Stimulated activated naive B cell treated with anti-CD40 and anti-IgM and Interleukin-4, amounts not matched to agents 10 μg/mL and 1 μg/mL and 100 μg/mL, for 72 hours (primary cell): Measurements from ENCODE around the gene ERAP2.
"Not testable (repeated sequence)": the region's sequence is repeated elsewhere in the genome, so short reads cannot be mapped to it uniquely, and the experiment has no call there.

Experiments
- ATAC-seq, 2 donors: fragments of 150-1000 bp; cut with Tn5 transposase; replicated peaks; 2 replicates each; pipeline ENCODE4 v1.10.0; 2021; ENCODE audit warnings: moderate library complexity in 1 of 2
- DNase-seq: peaks from one replicate; pipeline ENCODE4 v3.0.0; 2021
- H3K27ac Mint-ChIP-seq: one replicate; pipeline ENCODE4 v1.8.0; 2022; ENCODE audit warnings: mild to moderate bottlenecking, mixed read lengths
- H3K27me3 Mint-ChIP-seq, 2 donors: one replicate each; pipeline ENCODE4 v1.8.0; 2022; ENCODE audit warnings: mixed read lengths in 2 of 2
- H3K36me3 Mint-ChIP-seq, 2 donors: one replicate each; pipeline ENCODE4 v1.8.0; 2022; ENCODE audit warnings: mixed read lengths in 2 of 2, mild to moderate bottlenecking in 1 of 2
- H3K4me1 Mint-ChIP-seq, 2 donors: one replicate each; pipeline ENCODE4 v1.8.0; 2022; ENCODE audit warnings: mixed read lengths in 2 of 2, mild to moderate bottlenecking in 1 of 2
- H3K4me3 Mint-ChIP-seq, 2 donors: one replicate each; pipeline ENCODE4 v1.8.0; 2022; ENCODE audit warnings: mild to moderate bottlenecking in 2 of 2, mixed read lengths in 2 of 2, moderate library complexity in 1 of 2
- H3K9me3 Mint-ChIP-seq, 2 donors: one replicate each; pipeline ENCODE4 v1.8.0; 2022; ENCODE audit warnings: mixed read lengths in 2 of 2, mild to moderate bottlenecking in 1 of 2

ERAP2 gene, protein sequence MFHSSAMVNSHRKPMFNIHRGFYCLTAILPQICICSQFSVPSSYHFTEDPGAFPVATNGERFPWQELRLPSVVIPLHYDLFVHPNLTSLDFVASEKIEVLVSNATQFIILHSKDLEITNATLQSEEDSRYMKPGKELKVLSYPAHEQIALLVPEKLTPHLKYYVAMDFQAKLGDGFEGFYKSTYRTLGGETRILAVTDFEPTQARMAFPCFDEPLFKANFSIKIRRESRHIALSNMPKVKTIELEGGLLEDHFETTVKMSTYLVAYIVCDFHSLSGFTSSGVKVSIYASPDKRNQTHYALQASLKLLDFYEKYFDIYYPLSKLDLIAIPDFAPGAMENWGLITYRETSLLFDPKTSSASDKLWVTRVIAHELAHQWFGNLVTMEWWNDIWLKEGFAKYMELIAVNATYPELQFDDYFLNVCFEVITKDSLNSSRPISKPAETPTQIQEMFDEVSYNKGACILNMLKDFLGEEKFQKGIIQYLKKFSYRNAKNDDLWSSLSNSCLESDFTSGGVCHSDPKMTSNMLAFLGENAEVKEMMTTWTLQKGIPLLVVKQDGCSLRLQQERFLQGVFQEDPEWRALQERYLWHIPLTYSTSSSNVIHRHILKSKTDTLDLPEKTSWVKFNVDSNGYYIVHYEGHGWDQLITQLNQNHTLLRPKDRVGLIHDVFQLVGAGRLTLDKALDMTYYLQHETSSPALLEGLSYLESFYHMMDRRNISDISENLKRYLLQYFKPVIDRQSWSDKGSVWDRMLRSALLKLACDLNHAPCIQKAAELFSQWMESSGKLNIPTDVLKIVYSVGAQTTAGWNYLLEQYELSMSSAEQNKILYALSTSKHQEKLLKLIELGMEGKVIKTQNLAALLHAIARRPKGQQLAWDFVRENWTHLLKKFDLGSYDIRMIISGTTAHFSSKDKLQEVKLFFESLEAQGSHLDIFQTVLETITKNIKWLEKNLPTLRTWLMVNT

DNA sequence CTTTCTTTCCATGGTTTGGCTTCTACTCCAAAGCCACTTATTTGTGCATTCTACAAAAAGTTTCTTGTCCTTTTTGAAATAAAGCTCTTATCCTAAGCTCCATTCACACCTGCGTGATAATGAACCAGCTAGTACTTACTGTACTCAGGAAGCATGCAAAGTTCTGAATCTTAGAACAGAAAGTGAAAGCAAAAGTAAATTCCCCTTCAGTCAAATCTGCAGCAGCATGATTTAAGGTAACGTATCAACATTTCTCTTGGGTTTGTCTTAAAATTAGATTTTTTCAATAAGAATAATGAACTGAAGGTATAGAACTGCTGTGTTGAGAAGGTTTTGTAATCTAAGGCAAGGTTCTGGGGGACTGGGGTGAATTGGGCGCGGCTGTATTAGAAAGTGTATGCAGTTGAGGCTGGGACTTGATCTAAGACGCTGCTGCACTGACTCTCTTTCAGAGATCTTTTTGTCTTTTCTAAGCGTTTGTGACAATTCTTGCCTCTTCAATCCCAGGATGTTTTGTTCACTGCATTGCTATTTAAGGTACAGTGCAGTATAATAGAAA is at the start of gene ERAP2:
ERAP2 (plus strand) TSS at position 209 of the 559 bp plus-strand sequence. CDS start 3,186 bp downstream, outside the sequence.
- Mint-ChIP-seq H3K4me3 (peak within 1 kb of the TSS; percentile 81 to 86), H3K27ac (peak within 1 kb of the TSS; percentile 94), H3K4me1 (peaks cover 43 to 63% of the 10 kb centered on the region in 2 donors), H3K27me3 (no peaks in the 10 kb centered on the region), H3K9me3 (no peaks in the 10 kb centered on the region), H3K36me3 (peaks cover 15 to 17% of the 10 kb centered on the region in 2 donors)
- ATAC-seq (peak; percentile 43 to 62), DNase-seq (no peak)

DNA sequence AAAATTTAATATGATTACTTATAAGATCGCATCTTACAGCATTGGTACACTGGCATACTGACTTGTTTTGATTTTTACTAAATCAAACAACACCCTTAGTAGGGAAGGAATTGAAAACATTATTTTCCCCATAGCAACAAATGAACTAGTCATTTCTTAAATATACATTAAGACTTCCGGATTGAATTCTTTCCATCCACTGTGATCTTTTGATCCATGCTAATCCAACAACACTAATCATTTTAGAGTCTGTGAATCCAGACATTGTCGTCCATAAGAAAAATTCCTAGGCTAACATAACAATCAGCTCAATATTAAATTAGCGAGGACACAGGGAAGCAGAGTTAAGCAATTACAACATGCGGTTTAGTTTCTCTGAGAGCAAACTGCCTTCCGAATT is 47.0 kb upstream of the ERAP2 start:
- no peaks in the 10 kb centered on the region for H3K9me3 Mint-ChIP-seq
- H3K27ac Mint-ChIP-seq: no peak overlapping the region
- ATAC-seq (no peak), DNase-seq (no peak)
- peaks cover 0 to 4% of the 10 kb centered on the region in 2 donors for H3K27me3 Mint-ChIP-seq
- H3K36me3 Mint-ChIP-seq: no peaks in the 10 kb centered on the region
- H3K4me3 Mint-ChIP-seq: no peak overlapping the region
- no peaks in the 10 kb centered on the region for H3K4me1 Mint-ChIP-seq

DNA sequence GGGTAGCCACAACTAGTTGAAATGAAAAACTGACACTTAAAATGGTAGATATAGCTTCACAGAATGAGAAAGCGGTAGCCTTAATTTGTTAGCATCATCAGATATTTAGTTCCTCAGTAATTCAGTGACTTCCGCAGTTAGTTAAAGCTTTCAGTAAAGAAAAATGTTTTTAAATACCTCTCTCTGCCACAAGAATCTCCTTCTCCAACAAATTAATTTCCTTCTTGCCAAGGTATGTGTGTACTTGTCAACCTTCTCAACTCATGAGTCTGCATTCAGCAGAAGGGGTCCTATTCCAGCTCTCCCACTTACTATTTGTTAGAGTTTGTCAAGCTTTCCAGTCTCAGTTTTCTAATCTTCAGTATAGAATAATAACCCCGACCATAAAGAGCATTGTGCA is 42.3 kb upstream of the ERAP2 start:
- no peaks in the 10 kb centered on the region for H3K27me3 Mint-ChIP-seq
- no peaks in the 10 kb centered on the region for H3K9me3 Mint-ChIP-seq
- H3K4me3 Mint-ChIP-seq: no peak overlapping the region
- no peak overlapping the region for H3K27ac Mint-ChIP-seq
- H3K36me3 Mint-ChIP-seq: no peaks in the 10 kb centered on the region
- DNase-seq (no peak), ATAC-seq (no peak)
- peaks cover 0 to 6% of the 10 kb centered on the region in 2 donors for H3K4me1 Mint-ChIP-seq

DNA sequence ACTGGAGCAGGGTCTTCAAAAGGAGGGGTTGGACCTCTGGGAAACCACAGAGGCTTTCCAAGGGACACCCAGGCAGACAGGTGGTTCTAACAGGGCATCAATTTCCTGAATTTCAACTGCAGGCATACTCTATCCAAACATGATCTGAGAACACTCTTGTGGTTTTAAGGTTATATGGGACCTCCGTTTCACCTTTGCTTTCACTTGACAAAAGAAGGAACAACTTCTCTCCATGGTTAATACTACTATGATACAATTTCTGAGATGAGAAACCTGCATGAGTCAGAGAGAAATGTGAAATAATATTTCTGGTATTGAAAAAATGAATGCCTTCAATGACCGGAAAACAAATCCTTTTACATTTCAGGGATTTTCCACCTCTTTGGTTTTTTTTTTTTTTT is 40.5 kb upstream of the ERAP2 start:
- no peak overlapping the region for H3K27ac Mint-ChIP-seq
- no peak overlapping the region for H3K4me3 Mint-ChIP-seq
- peaks cover 8 to 9% of the 10 kb centered on the region in 2 donors for H3K4me1 Mint-ChIP-seq
- no peaks in the 10 kb centered on the region for H3K9me3 Mint-ChIP-seq
- peak; percentile 71 to 73 for ATAC-seq
- H3K36me3 Mint-ChIP-seq: no peaks in the 10 kb centered on the region
- no peaks in the 10 kb centered on the region for H3K27me3 Mint-ChIP-seq
- no peak for DNase-seq

GRCh38 chr5:96836817-96837216 is 39.5 kb upstream of the ERAP2 start:
- no peak overlapping the region for H3K27ac Mint-ChIP-seq
- peaks cover 9 to 10% of the 10 kb centered on the region in 2 donors for H3K4me1 Mint-ChIP-seq
- H3K36me3 Mint-ChIP-seq: no peaks in the 10 kb centered on the region
- ATAC-seq: no peak
- no peak for DNase-seq
- no peaks in the 10 kb centered on the region for H3K27me3 Mint-ChIP-seq
- no peak overlapping the region for H3K4me3 Mint-ChIP-seq
- no peaks in the 10 kb centered on the region for H3K9me3 Mint-ChIP-seq

DNA sequence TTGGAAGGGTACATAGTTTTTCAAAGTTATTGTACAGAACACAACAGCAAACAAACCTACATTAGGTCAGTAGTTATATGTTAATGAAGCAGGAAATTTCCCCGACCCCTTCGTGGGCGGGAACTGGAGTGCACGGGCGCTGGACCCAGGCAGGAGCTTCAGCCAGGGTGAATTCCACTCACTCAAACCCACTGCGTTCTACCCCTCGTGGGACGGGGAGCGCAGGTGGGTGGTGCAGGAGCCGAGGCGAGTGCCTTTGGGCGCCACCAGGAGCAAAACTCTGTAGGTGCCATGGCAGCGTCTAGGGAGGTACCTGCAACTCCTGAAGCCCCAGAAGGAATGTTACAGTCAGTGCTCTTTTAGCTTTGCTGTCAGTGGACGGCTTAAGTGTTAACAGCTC is 39.0 kb upstream of the ERAP2 start:
- Mint-ChIP-seq H3K27me3 (no peaks in the 10 kb centered on the region), H3K4me3 (no peak overlapping the region), H3K4me1 (peaks cover 9 to 10% of the 10 kb centered on the region in 2 donors), H3K36me3 (no peaks in the 10 kb centered on the region), H3K9me3 (no peaks in the 10 kb centered on the region), H3K27ac (no peak overlapping the region)
- ATAC-seq: no peak
- DNase-seq: no peak

GRCh38 chr5:96838201-96839070 is 37.9 kb upstream of the ERAP2 start:
- Mint-ChIP-seq H3K4me3 (no peak overlapping the region), H3K9me3 (peaks cover 0 to 2% of the 10 kb centered on the region in 2 donors), H3K36me3 (no peaks in the 10 kb centered on the region), H3K27me3 (no peaks in the 10 kb centered on the region), H3K27ac (no peak overlapping the region), H3K4me1 (peaks cover 9 to 11% of the 10 kb centered on the region in 2 donors)
- DNase-seq: no peak
- no peak for ATAC-seq

DNA sequence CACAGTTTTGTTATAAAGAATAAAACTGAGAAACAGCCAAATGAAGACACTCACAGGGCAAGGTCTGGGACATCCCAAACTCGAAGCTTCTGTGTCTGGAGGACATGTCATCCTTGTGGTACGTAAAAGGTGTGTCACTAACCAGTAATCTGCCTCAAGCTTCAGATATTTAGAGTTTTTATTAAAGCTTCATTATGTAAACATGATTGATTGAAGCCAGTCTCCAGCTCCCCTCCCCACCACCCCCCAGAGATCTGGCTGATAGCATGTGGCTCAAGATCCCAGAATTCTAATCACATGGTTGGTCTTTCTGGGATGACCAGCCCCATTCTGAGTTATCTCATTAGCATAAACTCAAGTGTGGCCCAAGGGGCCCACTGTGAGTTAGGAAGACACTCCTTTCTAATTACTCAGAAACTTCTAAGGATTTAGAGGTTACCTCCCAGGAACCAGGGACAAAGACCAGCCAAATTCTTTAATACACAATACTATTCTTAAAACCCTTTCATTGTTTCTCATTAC is 37.2 kb upstream of the ERAP2 start:
- H3K36me3 Mint-ChIP-seq: no peaks in the 10 kb centered on the region
- H3K4me1 Mint-ChIP-seq: peaks cover 13 to 15% of the 10 kb centered on the region in 2 donors
- H3K9me3 Mint-ChIP-seq: peaks cover 0 to 2% of the 10 kb centered on the region in 2 donors
- DNase-seq (no peak), ATAC-seq (no peak)
- H3K27me3 Mint-ChIP-seq: no peaks in the 10 kb centered on the region
- H3K4me3 Mint-ChIP-seq: no peak overlapping the region
- H3K27ac Mint-ChIP-seq: no peak overlapping the region

DNA sequence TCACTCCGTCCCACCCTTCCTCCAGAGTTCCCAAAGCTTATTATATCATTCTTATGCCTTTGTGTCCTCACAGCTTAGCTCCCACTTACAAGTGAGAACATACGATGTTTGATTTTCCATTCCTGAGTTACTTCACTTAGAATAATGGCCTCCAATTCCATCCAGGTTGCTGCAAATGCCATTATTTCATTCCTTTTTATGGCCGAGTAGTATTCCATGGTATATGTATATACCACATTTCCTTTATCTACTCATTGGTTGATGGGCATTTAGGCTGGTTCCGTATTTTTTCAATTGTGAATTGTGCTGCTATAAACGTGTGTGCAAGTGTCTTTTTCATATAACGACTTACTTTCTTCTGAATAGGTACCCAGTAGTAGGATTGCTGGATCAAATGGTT is 34.4 kb upstream of the ERAP2 start:
- H3K36me3 Mint-ChIP-seq, H3K4me3 Mint-ChIP-seq, H3K27me3 Mint-ChIP-seq, H3K9me3 Mint-ChIP-seq, DNase-seq, H3K27ac Mint-ChIP-seq, ATAC-seq: not testable (repeated sequence)
- H3K4me1 Mint-ChIP-seq: peaks cover 17 to 19% of the 10 kb centered on the region in 2 donors

DNA sequence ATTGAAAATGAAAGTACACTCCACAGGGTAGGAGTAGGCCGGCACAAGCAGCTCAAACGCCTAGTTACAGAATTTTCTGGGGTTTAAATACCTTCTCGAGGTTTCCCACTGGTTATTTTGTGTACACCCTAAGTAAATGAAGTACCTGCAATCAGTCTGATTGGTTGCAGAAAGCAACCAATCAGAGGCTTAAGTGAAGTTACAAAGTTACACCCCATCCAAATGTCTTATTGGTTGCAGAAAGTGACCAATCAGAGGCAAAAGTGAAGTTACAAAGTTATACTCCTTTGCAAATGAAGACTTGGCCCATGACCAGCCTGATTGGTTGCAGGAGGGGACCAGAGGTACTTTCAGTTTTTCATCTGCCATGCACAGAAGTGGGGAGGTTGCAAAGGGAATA is 33.2 kb upstream of the ERAP2 start:
- DNase-seq (no peak), ATAC-seq (no peak)
- no peak overlapping the region for H3K27ac Mint-ChIP-seq
- H3K9me3 Mint-ChIP-seq: peaks cover 0 to 2% of the 10 kb centered on the region in 2 donors
- H3K4me3 Mint-ChIP-seq: no peak overlapping the region
- H3K4me1 Mint-ChIP-seq: peaks cover 13 to 19% of the 10 kb centered on the region in 2 donors
- H3K27me3 Mint-ChIP-seq: no peaks in the 10 kb centered on the region
- H3K36me3 Mint-ChIP-seq: no peaks in the 10 kb centered on the region

- no peak for DNase-seq
Observed at GRCh38 chr5:96844481-96844990, 31.8 kb upstream of the ERAP2 start.

DNA sequence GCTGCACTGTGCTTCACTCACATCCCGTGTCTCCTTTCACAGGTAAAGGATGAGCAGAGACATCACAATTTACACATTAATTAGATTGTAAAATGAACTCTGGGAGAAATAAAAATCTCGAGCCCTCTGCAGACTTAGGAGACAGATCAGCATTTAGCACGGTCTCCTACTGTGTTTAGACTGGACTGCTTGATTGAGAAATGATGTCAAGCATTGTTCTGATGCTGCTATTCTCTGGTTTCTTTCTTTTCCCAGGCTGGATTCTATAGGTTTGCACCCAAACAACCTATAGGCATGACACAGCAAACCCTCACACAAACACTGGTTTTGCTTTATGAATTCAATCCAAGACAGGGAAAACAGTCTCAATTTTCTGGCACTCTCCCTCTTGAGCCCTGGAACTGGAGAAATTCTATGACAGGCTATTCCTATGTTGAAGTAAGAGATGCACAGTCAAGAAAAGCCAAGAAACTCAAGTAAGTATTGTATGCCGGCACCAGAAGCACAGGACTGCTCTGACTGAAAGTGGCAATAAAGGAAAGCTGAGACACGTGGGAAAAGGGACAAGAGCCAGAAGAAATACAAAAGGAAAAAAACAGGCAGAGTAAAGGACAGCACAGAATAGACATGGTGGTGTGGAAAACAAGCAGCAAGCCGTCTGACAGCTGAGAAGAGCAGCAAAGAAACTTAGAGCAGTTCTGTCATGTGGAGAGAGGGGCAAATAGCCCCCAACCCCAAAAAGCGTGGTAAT is 24.8 kb upstream of the ERAP2 start:
- H3K27me3 Mint-ChIP-seq: no peaks in the 10 kb centered on the region
- no peaks in the 10 kb centered on the region for H3K4me1 Mint-ChIP-seq
- ATAC-seq (no peak), DNase-seq (no peak)
- H3K4me3 Mint-ChIP-seq: no peak overlapping the region
- H3K27ac Mint-ChIP-seq: no peak overlapping the region
- H3K36me3 Mint-ChIP-seq: peaks cover 0 to 4% of the 10 kb centered on the region in 2 donors
- peaks cover 4% of the 10 kb centered on the region in 2 donors for H3K9me3 Mint-ChIP-seq

More at GRCh38 chr5:96844481-96844990, 31.8 kb upstream of the ERAP2 start:
- Mint-ChIP-seq H3K27me3 (no peaks in the 10 kb centered on the region), H3K4me1 (peaks cover 10 to 19% of the 10 kb centered on the region in 2 donors), H3K4me3 (no peak overlapping the region), H3K27ac (no peak overlapping the region), H3K9me3 (peaks cover 4 to 5% of the 10 kb centered on the region in 2 donors), H3K36me3 (peaks cover 0 to 4% of the 10 kb centered on the region in 2 donors)
- peak in 1 of 2 donors; percentile 42 for ATAC-seq
